Gastrocnemius medialis (tissue), 4 donors: ENCODE measurements around the gene ZNF217.

Experiments
- POLR2A ChIP-seq, 2 donors: fragments of 450-650 bp; IDR thresholded peaks; one replicate each; pipeline ENCODE4 v1.6.1; 2017; ENCODE audit warnings: antibody characterized with exemption in 2 of 2, mild to moderate bottlenecking in 2 of 2, moderate library complexity in 2 of 2
- TF ChIP-seq, protein P1 (sequence below), 5 experiments: fragments of 450-650 bp in 3 of 5; fragments of 200-600 bp in 2 of 5; sonication (generic) in 2 of 5; IDR thresholded peaks in 4 of 5; conservative IDR thresholded peaks in 1 of 5; 1 replicate in 4 of 5; 2 replicates in 1 of 5; pipeline ENCODE4 v1.5.1; 2016 to 2019; ENCODE audit warnings: antibody characterized with exemption in 5 of 5, mild to moderate bottlenecking in 3 of 5, moderate library complexity in 3 of 5

DNA sequence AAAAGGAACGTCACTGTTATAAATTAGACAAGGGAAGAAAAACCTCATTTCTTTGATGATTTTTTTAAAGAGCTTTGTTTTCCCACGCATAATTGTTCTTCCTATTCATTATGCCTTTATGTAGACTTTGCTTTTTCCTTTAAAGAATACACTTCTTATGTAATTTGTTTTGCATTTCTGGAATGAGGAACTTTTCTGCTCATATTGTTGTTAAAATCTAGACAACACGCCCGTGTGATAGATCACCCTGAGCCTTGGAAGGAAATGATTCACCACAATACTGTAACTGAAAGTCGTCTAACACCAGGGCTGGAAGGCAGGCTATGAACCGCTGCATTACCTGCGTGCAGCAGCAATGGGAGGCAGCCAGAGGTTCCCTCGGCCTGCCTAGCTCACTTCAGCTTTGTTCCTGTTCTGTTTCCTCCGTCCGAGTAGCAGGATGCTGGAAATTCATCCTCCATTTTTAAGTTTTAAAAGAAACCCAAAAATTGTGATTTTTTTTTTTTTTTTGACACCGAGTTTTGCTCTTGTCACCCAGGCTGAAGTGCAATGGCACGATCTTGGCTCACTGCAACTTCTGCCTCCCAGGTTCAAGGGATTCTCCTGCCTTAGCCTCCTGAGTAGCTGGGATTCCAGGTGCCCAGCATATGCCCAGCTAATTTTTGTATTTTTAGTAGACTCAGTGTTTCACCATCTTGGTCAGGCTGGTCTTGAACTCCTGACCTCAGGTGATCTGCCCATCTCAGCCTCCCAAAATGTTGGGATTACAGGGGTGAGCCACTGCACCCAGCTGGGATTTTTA lies 49.6 kb upstream of the ZNF217 start:
- TF ChIP-seq, protein P1, sequence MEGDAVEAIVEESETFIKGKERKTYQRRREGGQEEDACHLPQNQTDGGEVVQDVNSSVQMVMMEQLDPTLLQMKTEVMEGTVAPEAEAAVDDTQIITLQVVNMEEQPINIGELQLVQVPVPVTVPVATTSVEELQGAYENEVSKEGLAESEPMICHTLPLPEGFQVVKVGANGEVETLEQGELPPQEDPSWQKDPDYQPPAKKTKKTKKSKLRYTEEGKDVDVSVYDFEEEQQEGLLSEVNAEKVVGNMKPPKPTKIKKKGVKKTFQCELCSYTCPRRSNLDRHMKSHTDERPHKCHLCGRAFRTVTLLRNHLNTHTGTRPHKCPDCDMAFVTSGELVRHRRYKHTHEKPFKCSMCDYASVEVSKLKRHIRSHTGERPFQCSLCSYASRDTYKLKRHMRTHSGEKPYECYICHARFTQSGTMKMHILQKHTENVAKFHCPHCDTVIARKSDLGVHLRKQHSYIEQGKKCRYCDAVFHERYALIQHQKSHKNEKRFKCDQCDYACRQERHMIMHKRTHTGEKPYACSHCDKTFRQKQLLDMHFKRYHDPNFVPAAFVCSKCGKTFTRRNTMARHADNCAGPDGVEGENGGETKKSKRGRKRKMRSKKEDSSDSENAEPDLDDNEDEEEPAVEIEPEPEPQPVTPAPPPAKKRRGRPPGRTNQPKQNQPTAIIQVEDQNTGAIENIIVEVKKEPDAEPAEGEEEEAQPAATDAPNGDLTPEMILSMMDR (IDR thresholded peaks at IDR 0.05 in 4 of 5, conservative IDR thresholded peaks at IDR 0.05 in 1 of 5), result no peak
- no peak for TF ChIP-seq POLR2A (IDR thresholded peaks at IDR 0.05)
